Astrocyte of the spinal cord (primary cell): Measurements from ENCODE around the gene LUC7L3.
A peak's percentile ranks its signal among the peaks of the same experiment; 100 is the strongest.

Experiments used
- DNase-seq: peaks from one replicate; pipeline ENCODE4 v3.0.0; 2011; ENCODE audit warnings: low read depth, low spot score
- H3K4me3 ChIP-seq: 2 replicates; pipeline ENCODE4 v1.5.1; 2011; ENCODE audit warnings: low read depth, mild to moderate bottlenecking, low read length, moderate library complexity
- in situ Hi-C: cut with HindIII; loops from 2 replicates; pipeline ENCODE4 v1.10.0; 2017; ENCODE audit warnings: low sequenced_read_pairs
- TF ChIP-seq, protein P1 (sequence below): IDR thresholded peaks from 2 replicates; pipeline ENCODE4 v1.5.1; 2012; ENCODE audit warnings: low read depth, mild to moderate bottlenecking, low read length, inconsistent platforms

Gene LUC7L3, protein sequence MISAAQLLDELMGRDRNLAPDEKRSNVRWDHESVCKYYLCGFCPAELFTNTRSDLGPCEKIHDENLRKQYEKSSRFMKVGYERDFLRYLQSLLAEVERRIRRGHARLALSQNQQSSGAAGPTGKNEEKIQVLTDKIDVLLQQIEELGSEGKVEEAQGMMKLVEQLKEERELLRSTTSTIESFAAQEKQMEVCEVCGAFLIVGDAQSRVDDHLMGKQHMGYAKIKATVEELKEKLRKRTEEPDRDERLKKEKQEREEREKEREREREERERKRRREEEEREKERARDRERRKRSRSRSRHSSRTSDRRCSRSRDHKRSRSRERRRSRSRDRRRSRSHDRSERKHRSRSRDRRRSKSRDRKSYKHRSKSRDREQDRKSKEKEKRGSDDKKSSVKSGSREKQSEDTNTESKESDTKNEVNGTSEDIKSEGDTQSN

DNA sequence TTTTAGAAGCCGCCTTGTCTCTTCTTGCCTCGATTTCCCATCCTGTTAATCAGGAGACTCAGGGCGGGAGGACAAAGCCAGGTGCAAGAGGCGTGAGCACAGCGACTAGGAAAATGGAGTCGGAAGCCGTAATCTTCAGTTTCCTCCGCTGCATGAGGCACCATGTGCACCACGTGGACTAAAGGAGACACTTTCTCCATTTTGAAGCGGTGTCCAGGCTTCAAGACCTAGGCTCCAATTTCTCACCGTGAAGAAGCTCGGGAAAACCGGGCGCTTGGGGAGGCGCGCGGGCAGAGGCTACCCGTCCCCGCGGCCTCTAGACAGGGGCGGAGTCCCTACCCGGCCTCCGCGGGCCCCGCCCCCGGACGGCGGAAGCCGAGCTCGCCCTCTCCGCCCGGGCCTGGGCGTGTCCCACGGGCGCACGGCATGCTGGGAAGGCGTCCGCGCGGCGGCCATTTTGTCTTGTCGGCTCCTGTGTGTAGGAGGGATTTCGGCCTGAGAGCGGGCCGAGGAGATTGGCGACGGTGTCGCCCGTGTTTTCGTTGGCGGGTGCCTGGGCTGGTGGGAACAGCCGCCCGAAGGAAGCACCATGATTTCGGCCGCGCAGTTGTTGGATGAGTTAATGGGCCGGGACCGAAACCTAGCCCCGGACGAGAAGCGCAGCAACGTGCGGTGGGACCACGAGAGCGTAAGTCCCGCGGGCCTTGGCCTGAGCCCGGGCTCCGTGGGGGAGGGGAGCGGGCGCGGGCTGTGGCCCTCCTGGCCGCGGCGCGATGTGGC, at the start of gene LUC7L3:
Gene LUC7L3 (plus strand): TSS at position 460 of the 780 bp plus-strand sequence. CDS start 130 bp downstream, at position 590.
- in situ Hi-C loops = no loop called here
- TF ChIP-seq, protein P1, sequence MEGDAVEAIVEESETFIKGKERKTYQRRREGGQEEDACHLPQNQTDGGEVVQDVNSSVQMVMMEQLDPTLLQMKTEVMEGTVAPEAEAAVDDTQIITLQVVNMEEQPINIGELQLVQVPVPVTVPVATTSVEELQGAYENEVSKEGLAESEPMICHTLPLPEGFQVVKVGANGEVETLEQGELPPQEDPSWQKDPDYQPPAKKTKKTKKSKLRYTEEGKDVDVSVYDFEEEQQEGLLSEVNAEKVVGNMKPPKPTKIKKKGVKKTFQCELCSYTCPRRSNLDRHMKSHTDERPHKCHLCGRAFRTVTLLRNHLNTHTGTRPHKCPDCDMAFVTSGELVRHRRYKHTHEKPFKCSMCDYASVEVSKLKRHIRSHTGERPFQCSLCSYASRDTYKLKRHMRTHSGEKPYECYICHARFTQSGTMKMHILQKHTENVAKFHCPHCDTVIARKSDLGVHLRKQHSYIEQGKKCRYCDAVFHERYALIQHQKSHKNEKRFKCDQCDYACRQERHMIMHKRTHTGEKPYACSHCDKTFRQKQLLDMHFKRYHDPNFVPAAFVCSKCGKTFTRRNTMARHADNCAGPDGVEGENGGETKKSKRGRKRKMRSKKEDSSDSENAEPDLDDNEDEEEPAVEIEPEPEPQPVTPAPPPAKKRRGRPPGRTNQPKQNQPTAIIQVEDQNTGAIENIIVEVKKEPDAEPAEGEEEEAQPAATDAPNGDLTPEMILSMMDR = no peak
- peak within 1 kb of the TSS; percentile 98 for H3K4me3 ChIP-seq
- DNase-seq = peak; percentile 96

DNA sequence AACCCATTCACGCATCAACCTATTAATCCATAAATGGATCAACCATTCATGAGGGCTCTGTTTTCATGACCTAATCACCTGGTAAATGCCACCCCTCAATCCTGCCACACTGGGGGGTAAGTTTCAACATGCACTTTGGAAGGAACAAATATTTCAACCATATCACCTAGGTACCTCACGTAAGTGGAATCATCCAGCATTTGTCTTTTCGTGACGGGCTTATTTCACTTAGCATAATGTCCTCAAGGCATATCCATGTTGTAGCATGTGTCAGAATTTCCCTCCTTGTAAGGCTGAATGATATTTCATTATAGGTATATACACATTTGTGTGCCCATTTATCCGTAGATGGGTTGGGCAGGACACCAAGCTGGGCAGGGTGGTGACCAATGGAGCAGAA, 47.3 kb upstream of the LUC7L3 start:
- no peak for DNase-seq
- H3K4me3 ChIP-seq = no peak overlapping the region
- in situ Hi-C loops = no loop called here
- TF ChIP-seq, protein P1 = no peak

DNA sequence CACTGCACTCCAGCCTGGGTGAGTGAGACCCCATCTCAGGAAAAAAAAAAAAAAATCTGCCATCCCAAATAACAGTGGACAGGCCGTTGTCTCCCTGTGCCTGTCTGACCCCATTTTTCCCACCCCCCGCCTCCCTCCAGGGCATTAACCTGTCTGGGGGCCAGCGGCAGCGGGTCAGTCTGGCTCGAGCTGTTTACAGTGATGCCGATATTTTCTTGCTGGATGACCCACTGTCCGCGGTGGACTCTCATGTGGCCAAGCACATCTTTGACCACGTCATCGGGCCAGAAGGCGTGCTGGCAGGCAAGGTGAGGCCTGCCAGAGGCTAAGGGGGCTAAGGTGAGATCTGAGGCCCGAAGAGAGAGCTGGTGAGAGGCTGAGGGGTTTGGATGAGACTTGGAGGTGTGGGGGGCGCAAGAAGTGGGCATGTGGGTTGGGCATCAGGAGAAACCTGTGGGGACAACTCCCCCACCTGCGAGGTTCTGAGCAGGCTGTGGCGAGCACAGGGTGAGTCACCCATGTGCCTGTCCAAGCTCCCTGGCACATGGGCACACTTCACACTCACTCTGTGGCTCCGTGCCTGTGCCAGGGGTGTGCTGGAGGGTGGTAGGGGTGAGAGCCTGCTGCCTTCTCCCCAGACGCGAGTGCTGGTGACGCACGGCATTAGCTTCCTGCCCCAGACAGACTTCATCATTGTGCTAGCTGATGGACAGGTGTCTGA, 46.4 kb upstream of the LUC7L3 start:
- no peak overlapping the region for H3K4me3 ChIP-seq
- no peak for DNase-seq
- TF ChIP-seq, protein P1 = no peak
- in situ Hi-C loops = no loop called here

DNA sequence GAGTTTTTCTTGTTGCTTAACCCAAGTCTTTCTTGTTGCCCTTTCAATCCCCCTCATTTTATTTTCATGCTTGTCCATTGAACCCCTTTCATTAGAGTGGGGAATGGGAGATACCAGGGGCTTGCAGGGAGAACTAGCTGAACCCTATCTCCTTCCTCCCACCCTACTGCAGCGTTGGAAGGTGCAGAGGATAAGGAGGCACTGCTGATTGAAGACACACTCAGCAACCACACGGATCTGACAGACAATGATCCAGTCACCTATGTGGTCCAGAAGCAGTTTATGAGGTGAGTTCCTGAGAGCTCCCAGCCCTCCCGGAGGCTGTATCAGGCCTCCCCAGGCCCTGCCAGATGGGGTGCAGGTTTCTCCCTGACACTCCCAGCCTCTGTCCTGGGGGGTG, 44.2 kb upstream of the LUC7L3 start:
- no peak for DNase-seq
- H3K4me3 ChIP-seq = no peak overlapping the region
- TF ChIP-seq, protein P1 = no peak
- in situ Hi-C loops = no loop called here

DNA sequence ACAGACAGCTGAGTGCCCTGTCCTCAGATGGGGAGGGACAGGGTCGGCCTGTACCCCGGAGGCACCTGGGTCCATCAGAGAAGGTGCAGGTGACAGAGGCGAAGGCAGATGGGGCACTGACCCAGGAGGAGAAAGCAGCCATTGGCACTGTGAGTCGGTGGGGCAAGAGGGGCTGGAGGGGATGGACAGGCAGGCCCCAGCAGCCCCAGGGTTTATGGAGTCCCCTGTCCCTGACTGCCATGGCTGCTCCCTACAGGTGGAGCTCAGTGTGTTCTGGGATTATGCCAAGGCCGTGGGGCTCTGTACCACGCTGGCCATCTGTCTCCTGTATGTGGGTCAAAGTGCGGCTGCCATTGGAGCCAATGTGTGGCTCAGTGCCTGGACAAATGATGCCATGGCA, 43.8 kb upstream of the LUC7L3 start:
- H3K4me3 ChIP-seq = no peak overlapping the region
- in situ Hi-C loops = no loop called here
- TF ChIP-seq, protein P1 = no peak
- DNase-seq = no peak
